Occipital lobe (tissue), 2 donors: ENCODE data around the gene GRK5. TPM values are rescaled to one million over a fixed set of nuclear protein-coding genes. Genes with fewer than 3 reads are reported as not detected.
"Not testable (repeated sequence)": the region's sequence is repeated elsewhere in the genome, so short reads cannot be mapped to it uniquely, and the experiment has no call there.

Experiments
- DNase-seq: peaks from one replicate; lab custom pipeline; 2025; lab: John Stamatoyannopoulos, UW
- total RNA-seq: library from RNA; depleted of rRNA; stranded (reverse); fragments of >200 nt; gene quantifications from one replicate; pipeline ENCODE4 v1.2.3, GENCODE V29; 2014

Gene GRK5
- total RNA-seq, 1 donor from 2014 or later = 17.3 TPM

DNA sequence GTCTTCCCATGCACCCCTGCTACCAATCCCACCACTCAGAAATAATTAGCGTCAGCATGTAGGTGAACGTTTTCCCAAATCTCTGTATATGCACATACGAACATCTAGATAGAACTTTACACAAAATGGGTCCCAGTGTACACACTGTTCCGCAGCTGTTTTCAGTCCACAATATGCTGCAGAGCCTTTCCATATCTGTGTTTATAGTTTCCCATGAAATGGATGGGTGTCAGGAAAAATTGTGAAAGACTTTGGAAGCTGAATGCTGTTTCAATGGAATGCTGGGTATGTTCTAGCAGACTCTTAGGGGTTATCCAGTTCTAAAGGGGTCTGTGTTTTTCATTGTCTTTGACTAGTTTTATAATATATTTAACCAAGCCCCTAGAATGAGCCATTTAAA is 13.8 kb downstream of the GRK5 start:
- DNase-seq = no peak

DNA sequence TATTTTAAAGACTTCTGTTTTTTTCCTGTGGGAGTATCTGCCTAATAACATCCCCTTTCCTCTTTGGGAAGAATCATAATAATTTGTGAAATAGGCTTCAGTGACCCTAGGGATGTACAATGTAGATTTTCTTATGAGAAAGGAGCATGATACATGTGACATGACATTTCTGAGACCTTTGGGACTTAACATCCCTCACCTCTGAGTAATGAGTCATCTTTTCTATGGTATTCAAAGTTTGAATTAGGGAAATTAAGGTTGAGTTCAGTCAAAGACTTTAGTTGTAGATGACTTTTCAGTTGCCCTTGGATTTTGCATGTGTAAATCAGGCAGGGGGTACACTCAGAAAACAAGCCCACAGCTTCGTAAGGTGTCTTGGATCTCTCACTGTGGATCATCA is 14.3 kb downstream of the GRK5 start:
- no peak for DNase-seq

DNA sequence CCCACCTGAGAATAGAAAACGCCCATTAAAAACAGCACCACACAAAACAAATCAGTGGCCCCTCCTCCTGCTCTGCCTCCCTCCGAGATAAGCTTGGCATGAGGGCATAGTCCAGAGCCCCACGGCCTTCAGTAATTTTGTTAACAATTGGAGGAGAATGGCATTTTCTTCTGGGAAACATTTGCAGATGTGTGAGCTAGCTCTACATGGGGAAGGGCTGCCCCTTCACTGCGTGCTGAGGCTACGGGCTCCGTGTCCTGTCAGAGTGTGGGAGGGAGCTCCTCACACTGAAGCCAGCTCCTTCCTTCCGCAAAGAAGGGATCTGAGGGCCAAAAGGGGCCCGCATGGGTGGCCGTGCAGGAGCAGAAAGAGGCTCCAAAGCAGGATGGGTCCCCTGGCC is 15.2 kb downstream of the GRK5 start:
- DNase-seq = no peak

DNA sequence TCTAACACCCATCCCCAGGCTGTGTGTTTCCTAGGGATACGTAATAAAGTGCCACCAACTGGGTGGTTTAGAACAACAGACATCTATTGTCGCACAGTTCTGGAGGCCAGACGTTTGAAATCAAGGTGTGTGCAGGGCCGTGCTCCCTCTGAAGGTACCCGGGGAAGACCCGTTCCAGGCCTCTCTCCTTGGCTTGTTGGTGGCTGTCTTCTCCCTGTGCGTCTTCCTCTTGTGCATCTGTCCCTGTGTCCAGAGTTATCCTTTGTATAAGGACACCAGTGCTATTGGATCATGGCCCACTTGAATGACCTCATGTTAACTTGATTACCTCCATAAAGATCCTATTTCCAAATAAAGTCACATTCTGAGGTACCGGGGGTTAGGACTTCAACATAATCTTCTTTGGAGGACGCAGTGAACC is 15.6 kb downstream of the GRK5 start:
- no peak for DNase-seq

DNA sequence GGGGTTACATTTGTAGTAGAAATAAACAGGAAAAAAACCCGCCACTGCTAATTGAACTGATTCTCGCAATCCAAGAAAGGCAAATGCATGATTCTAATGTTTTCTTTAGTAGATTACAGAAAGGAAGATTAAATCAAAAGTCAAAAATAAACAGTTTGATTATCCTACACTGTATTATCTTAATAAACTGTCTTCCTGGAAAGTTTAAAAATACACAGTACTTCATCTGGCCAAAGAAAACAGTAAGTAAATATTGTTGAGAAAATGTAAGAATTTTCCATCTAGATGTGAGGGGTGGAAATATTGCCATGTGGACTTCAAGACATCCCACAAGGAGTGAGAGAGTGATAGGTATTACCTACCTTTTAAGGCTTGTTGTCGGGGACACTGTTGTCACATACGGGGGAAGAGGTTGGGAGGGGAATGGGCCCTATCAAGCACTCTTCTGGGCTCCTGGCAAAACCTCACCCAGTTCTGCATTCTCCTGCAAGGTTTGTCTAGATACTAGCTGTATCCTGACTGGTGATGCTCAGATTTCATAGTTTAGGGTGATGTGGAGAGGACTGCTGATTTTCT is 17.8 kb downstream of the GRK5 start:
- DNase-seq = no peak

DNA sequence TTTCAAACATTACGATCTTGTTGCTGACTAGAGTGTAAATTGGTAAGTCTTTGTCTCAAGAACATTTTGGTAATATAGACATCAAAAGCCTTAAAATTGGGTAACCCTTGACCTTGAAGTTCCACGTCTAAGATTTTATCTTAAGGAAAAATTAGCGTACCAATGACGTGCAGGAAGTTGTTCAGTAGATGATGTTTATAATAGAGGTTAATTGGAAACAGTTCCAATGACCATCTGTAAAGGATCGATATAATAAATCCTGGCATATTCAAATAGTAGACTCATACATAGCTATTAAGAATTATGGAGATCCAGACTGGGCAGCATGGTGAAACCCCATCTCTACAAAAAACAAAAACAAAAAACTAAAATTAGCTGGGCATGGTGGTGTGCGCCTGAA is 20.5 kb downstream of the GRK5 start:
- no peak for DNase-seq

DNA sequence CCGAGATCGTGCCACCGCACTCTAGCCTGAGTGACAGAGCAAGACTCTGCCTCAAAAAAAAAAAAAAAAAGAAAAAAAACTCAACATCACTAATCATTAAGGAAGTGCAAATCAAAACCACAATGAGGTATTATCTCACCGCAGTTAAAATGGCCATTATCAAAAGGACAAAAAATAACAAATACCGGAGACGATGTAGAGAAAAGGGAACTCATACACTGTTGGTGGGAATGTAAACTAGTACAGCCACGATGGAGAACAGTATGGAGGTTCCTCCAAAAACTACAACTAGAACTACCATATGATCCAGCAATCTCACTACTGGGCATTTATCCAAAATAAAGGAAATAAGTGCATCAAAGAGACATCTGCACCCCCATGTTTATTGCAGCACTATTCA is 24.3 kb downstream of the GRK5 start:
- DNase-seq = no peak

DNA sequence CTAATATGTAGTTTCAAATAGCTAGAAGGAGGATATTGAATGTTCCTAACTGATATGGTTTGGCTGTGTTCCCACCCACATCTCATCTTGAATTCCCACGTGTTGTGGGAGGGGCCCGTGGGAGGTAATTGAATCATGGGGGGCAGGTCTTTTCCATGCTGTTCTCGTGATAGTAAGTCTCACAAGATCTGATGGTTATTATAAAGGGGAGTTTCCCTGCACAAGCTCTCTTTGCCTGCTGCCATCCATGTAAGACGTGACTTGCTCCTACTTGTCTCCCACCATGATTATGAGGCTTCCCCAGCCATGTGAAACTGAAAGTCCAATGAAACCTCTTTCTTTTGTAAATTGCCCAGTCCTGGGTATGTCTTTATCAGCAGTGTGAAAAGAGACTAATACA is 25.1 kb downstream of the GRK5 start:
- not testable (repeated sequence) for DNase-seq

DNA sequence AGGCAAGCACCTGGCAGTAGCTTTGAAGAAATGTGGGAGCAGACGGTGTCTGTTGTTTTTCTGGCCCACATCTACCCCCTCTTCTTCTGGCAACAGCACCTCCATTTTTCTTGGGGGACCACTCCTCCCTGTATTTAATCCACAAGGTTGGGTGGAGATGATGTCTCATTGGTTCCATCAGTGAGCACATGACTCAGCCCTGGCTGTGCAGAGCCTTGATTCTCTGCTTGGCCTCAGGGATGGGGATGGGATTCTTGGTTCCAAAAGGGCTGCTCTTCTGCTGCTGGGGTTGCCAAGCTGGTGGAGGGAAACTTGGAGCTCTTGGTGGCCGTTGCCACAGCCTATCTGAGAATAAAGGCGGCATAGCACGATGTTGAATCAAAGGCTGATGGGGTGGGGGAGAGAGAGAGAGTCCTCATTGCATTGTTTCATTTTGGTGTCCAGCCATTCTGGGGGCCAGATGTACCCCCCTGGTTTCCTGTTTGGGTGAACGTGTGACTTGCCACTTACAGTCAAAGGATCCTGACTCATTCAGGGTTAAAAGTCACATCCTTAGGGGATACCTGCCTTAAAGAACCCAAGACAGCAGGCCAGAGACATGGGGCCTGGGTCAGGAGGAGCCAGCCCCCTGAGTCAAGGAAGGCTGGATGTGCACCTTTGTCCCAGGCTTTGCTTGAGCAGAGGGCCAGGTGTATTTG is 25.9 kb downstream of the GRK5 start:
- DNase-seq = no peak

DNA sequence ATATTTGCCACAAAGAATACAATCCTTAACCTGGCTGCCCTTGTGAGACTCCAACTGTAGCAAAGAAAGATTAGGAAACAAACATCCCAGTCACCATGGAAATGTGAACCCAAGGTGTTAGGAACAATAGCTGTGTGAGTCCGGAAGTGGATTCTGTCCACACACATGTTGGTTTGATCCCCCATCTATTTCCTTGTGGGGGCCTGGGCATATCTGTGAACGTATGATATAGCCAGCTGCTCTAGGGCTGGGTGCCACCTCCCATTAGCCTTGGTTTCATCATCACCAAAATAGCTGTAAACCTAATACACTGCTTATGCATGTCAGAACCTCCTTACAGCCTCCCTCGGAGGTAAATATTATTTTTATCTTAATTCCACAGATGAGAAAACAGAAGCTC is 26.4 kb downstream of the GRK5 start:
- no peak for DNase-seq

DNA sequence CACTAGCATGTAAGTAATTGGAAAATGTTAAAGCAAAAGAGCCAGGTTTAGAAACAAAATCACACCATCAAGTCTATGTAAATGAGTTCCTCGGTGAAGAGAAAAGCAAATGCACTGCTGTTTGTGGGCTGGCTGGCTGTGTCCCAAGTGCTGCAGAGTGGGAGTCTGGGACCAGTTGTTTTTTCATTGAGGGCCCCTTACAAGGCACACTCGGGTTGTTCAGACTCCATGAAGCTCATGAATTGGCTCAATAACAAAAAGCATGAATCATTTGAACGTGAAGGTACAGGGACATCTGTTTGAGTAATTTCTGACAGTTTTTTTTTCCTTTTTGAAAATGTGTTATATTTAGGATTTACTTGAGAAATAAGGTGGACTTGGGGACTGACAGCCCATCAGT is 28.0 kb downstream of the GRK5 start:
- DNase-seq = peak; percentile 65

DNA sequence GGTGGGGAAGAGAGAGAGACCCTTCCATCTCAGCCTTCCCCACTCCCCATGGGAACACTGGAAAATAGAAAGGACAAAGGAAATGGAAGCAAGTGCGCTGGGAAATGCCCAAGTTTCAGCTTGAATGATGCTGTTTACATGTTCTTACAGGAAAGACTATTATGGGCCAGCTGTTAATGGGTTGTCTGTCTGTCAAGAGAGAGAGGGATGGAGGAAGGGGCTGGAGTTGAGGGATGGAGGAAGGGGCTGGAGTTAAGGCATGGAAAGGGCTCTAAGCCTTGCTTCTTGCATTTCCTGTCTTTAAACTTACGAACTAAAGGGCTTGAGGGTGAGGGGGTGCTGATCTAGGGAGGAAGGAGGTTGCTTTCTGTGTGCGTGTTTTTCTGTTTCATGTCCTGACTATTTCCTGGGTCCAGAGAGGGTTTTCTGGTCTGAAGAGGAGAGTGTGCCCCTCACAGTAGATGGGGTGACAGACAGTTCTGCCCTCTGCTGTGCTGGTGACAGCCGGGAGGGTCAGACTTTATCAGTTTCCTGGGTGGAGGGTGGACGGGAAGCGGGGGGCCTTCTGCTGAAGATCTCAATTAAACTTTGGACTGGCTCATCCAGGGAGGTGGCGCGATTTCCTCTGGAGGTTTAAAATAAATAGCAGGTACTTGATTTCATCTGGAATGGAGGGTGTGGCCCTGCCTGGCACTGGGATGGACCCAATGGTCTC is 30.5 kb downstream of the GRK5 start:
- no peak for DNase-seq

DNA sequence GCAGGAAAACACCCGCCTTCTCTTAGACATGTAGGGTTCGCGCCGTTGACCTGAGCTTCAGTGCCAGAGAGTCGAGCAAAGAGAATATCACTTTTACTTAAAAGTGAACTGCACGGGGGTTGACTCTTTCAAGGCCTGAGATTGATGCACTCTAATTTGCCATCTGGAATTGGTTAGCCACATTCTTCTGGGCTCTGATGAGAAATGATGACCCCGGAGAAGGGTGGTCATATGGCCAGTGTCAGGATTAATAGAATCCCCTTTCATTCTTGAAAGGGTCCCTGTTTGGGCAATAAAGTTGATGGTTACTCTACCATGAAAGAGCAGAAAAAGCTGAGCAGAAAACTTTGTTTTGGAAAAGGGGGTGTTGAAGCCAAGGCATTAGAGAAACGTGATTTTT is 31.2 kb downstream of the GRK5 start:
- no peak for DNase-seq

DNA sequence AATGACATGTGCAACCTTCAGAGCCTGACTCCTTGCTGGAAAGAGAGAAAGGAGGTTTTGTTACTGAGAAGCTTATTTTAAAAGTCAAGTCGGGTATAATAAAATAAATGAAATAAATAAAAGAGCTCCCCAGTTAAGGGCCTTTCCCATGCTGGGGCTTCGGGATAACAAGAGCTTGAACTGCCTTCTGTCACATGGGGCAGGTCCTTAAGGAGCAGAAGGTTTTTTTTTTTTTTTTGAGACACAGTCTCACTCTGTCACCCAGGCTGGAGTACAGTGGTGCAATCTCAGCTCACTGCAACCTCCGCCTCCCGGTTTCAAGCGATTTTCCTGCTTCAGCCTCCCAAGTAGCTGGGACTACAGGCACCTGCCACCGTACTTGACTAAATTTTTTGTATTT is 31.6 kb downstream of the GRK5 start:
- DNase-seq = not testable (repeated sequence)

DNA sequence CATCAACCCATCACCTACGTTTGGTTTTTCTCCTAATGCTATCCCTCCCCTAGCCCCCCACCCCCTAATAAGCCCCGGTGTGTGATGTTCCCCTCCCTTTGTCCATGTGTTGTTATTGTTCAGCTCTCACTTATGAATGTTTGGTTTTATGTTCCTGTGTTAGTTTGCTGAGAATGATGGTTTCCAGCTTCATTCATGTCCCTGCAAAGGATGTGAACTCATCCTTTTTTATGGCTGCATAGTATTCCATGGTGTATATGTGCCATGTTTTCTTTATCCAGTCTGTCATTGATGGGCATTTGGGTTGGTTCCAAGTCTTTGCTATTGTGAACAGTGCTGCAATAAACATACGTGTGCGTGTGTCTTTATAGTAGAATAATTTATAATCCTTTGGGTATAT is 32.3 kb downstream of the GRK5 start:
- DNase-seq = not testable (repeated sequence)

DNA sequence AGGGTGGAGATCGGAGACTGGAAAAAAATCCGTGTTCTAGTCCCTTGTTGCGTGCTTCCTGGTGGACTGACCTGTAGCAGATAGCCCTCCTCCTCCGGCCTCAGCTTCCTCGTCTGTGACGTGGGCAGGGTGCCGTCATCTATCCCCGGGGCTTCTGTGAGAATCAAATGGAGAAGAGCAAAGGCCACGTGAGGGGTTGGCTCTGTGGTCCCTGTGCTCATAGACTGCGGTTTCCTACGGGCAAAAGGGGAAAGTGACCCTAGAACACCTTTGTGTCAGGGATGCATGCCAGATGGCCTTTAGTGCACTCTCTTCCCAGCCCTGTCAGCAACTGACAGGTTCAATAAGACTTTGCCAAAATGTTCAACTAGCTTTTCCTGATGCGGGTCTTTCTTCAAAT is 33.7 kb downstream of the GRK5 start:
- DNase-seq = no peak

DNA sequence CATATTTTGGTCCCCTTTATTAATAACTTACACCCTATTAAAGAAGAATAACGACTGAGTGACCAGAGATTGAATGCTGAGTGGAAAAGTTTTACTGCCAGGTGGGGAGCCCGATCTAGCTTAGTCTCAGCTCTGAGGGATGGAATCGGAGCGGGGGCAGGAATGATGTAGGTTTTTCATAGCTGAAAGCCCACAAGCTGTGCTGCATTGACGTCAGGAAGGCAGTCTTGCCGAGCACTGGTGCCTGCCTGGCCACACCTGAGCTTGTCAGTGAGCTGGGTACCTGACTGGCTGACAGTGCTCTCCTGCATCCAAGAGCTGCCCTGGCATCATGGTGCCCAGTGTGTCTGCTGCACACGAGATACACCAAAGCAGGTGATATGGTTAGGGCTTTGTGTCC is 34.8 kb downstream of the GRK5 start:
- DNase-seq = no peak

DNA sequence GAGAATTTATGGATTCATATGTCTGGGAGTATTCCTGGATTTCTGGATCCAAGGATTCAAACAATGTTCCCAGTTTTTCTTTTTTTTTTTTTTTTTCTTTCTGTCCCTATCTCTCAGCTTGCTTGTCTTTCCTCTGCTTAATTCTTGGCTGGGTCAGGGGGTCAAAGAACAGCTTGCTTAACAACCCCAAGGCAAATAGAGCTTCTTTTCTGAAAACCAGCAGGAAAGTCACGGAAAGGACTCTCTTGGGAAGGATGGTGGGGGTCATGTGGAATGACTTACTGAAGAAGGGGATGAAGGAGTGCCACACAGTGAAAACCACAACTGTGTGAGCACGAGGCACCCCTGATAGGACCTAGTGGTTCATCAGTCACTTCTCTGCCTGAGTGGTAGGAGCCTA is 36.1 kb downstream of the GRK5 start:
- no peak for DNase-seq

DNA sequence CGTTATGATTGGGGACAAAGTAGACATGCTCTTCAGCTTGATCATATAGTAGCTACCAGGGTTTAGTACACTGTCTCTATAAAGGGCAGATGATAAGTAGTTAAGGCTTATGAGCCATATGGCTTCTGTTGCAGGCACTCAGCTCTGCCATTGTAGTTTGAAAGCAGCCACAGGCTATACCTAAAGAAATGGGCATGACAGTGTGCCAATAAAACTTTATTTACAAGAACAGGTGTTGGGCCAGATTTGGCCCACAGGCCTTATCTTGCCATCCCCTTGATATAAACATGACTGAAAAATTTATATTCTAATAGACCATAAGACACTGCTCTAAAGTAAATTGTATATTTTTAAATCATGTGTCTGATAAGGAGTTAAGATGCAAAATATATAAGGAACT is 36.6 kb downstream of the GRK5 start:
- no peak for DNase-seq

DNA sequence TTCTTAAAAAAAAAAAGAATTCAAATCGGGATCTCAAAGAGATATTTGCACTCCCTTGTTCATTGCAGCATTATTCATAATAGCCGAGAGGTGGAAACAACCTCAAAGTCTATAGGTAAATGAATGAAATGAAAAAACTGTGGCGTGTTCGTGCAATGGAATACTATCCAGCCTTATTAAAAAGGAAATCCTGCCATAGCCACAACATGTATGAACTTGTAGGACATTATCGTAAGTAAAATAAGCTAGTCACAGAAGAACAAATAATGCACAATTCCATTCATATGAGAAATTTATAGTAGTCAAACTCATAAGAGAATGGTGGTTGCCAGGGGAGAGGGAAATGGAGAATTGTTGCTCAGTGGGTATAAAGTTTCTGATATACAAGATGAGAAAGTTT is 37.9 kb downstream of the GRK5 start:
- DNase-seq = no peak

DNA sequence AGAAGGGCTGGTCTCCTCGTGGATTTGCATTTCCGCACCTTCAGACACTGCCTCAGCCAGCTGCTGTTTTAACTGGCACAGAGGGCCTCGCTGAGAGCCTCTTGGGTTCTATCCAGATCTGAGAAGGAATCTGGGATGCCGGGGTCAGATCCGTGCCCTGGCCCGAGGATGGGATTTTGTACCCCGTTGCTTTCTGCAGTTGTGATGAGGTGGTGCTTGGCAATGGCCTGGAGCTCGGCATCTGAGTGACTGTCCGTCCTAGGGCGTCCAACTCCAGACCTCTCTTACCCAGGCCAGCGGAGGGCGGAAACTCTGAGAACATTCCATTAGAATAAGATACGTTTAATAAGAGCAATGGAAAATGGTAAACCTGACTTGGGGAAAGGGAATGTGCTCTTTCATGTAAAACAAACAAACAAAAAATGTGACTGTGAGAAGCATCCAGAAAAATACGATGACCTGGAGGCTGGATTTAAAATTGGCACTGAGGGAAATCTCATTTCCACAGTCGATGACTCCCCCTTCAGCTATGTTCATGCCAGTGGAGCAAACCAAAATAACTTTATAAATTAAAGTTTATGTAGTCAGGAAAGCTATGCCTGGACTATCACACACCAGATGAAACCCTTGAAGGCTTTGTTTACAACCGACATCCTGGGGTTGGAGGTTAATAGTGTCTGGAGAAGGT is 39.6 kb downstream of the GRK5 start:
- no peak for DNase-seq

DNA sequence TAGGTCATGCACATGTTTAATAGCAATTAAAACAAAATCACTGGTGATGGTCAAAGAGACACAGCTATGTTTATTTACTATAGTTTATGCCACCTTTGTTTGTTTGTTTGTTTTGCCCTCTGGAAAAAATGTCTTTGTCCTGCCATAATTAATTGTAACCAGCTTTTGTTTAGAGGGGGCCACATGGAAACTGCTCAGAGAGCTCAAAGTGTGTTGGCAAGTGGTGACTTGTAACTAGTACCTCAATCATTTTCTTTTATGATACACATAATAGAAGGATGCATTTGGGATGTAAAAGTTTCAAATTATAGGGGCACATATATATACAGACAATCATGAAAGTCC is 40.2 kb downstream of the GRK5 start:
- no peak for DNase-seq

DNA sequence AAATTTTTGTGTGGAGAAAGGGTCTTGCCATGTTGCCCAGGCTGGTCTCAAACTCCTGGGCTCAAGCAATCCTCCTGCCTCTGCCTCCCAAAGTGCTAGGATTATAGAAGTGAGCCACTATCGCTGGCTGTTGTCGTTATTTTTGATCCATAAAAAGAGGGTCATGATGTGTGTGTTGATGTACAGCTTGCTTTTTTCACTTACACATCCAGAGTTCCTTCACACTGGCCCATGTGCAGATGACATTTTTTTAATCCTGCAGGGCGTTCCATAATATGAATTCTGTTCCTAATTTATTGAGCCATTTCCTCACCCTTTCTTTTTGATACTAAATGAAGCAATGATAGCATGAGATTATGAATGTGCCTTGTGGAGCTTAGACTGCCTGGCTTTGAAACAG is 40.8 kb downstream of the GRK5 start:
- no peak for DNase-seq
